AG08396 (cell line): ENCODE results near the gene LRP5.
A peak's percentile ranks its signal among the peaks of the same experiment; 100 is the strongest.
"Not testable (repeated sequence)": the region's sequence is repeated elsewhere in the genome, so short reads cannot be mapped to it uniquely, and the experiment has no call there.

Source experiments
- DNase-seq: peaks from one replicate; pipeline ENCODE4 v3.0.0; 2012; ENCODE audit warnings: low spot score, mixed read lengths

Gene LRP5

GRCh38 chr11:68329536-68329935, 17.1 kb downstream of the LRP5 start:
- no peak for DNase-seq

- DNase-seq = peak; percentile 50
Measured at GRCh38 chr11:68329978-68330699, 17.7 kb downstream of the LRP5 start.

- no peak for DNase-seq
Measured at GRCh38 chr11:68330700-68331337, 18.4 kb downstream of the LRP5 start.

- no peak for DNase-seq
Measured at GRCh38 chr11:68331338-68331947, 19.1 kb downstream of the LRP5 start.

GRCh38 chr11:68332186-68332585, 19.8 kb downstream of the LRP5 start:
- DNase-seq = no peak

- no peak for DNase-seq
Measured at GRCh38 chr11:68333173-68333572, 20.8 kb downstream of the LRP5 start.

- no peak for DNase-seq
Measured at GRCh38 chr11:68334923-68335322, 22.5 kb downstream of the LRP5 start.

GRCh38 chr11:68335683-68336082, 23.3 kb downstream of the LRP5 start:
- no peak for DNase-seq

- no peak for DNase-seq
Measured at GRCh38 chr11:68336716-68337115, 24.3 kb downstream of the LRP5 start.

GRCh38 chr11:68337399-68337835, 25.0 kb downstream of the LRP5 start:
- DNase-seq = no peak

GRCh38 chr11:68338051-68338780, 25.8 kb downstream of the LRP5 start:
- peak; percentile 70 for DNase-seq

GRCh38 chr11:68340003-68340767, 27.8 kb downstream of the LRP5 start:
- no peak for DNase-seq

GRCh38 chr11:68340784-68341556, 28.6 kb downstream of the LRP5 start:
- DNase-seq = no peak

- DNase-seq = no peak
Measured at GRCh38 chr11:68341557-68342458, 29.4 kb downstream of the LRP5 start.

- DNase-seq = no peak
Measured at GRCh38 chr11:68342459-68343158, 30.2 kb downstream of the LRP5 start.

- no peak for DNase-seq
Measured at GRCh38 chr11:68343761-68344256, 31.4 kb downstream of the LRP5 start.

- DNase-seq = not testable (repeated sequence)
Measured at GRCh38 chr11:68344821-68345220, 32.4 kb downstream of the LRP5 start.

- no peak for DNase-seq
Measured at GRCh38 chr11:68345776-68346461, 33.5 kb downstream of the LRP5 start.

GRCh38 chr11:68346462-68346790, 34.0 kb downstream of the LRP5 start:
- no peak for DNase-seq
